PC-9 (cell line): ENCODE measurements around the gene RPL29. TPM values are rescaled to one million over a fixed set of nuclear protein-coding genes. Genes with fewer than 3 reads are reported as not detected.

Source experiments
- BruUV-seq: library from RNA; stranded (reverse); fragments of 400-500 nt; replicated peaks from 2 replicates; lab custom pipeline; 2021; lab: Mats Ljungman, UMichigan
- CTCF ChIA-PET: fragments of 300-600 bp; sonication (Branson Sonifier 250); formaldehyde crosslinking; loops from one replicate; lab custom pipeline; 2022; ENCODE audit warnings: antibody characterized with exemption; lab: Charles Lee
- POLR2A ChIA-PET: fragments of 300-600 bp; sonication (Branson Sonifier 250); formaldehyde crosslinking; loops from one replicate; lab custom pipeline; 2022; ENCODE audit warnings: antibody characterized with exemption; ENCODE audit not compliant: unreplicated experiment; lab: Charles Lee
- DNase-seq, 2 experiments: peaks; one replicate each; pipeline versions ENCODE4 v3.0.0 to v3.0.0-alpha.2; 2015 to 2022; ENCODE audit warnings: mixed read lengths in 1 of 2
- H2AFZ ChIP-seq: fragments of 200-600 bp; sonication (generic); 2 replicates; pipeline ENCODE4 v1.8.1; 2017; ENCODE audit warnings: antibody characterized with exemption
- H3F3A ChIP-seq: fragments of 200-600 bp; sonication (generic); 2 replicates; pipeline ENCODE4 v1.8.1; 2017; ENCODE audit warnings: antibody characterized with exemption, mild to moderate bottlenecking, low read depth; ENCODE audit not compliant: insufficient read depth
- H3K27ac ChIP-seq: fragments of 200-600 bp; sonication (generic); 2 replicates; pipeline ENCODE4 v1.6.1; 2016; ENCODE audit warnings: mixed run types
- H3K27me3 ChIP-seq: fragments of 200-600 bp; sonication (generic); 2 replicates; pipeline ENCODE4 v1.6.1; 2016; ENCODE audit warnings: low read depth, mixed run types; ENCODE audit not compliant: insufficient read depth
- H3K36me3 ChIP-seq: fragments of 200-600 bp; sonication (generic); 2 replicates; pipeline ENCODE4 v1.6.1; 2016; ENCODE audit warnings: low read depth, mixed run types
- H3K4me1 ChIP-seq: fragments of 200-600 bp; sonication (generic); replicated peaks from 2 replicates; pipeline ENCODE4 v1.6.1; 2016; ENCODE audit warnings: mixed run types; ENCODE audit not compliant: insufficient read depth
- H3K4me2 ChIP-seq: fragments of 200-600 bp; sonication (generic); 2 replicates; pipeline ENCODE4 v1.6.1; 2017; ENCODE audit warnings: mixed run types
- H3K4me3 ChIP-seq: fragments of 200-600 bp; sonication (generic); 2 replicates; pipeline ENCODE4 v1.6.1; 2016; ENCODE audit warnings: mixed run types
- H3K79me2 ChIP-seq: fragments of 200-600 bp; sonication (generic); 2 replicates; pipeline ENCODE4 v1.6.1; 2017; ENCODE audit warnings: low read depth, mixed run types
- H3K9me2 ChIP-seq: fragments of 200-600 bp; sonication (generic); 2 replicates; pipeline ENCODE4 v1.8.1; 2017; ENCODE audit warnings: mild to moderate bottlenecking; ENCODE audit not compliant: insufficient read depth
- H3K9me3 ChIP-seq: fragments of 200-600 bp; sonication (generic); 2 replicates; pipeline ENCODE4 v1.8.1; 2016; ENCODE audit warnings: low read depth; ENCODE audit not compliant: insufficient read depth
- H4K20me1 ChIP-seq: fragments of 200-600 bp; sonication (generic); 2 replicates; pipeline ENCODE4 v1.8.1; 2017; ENCODE audit not compliant: insufficient read depth
- EZH2 ChIP-seq: fragments of 200-600 bp; sonication (generic); IDR thresholded peaks from 2 replicates; pipeline ENCODE4 v1.8.0; 2017; ENCODE audit warnings: antibody characterized with exemption, low read depth
- intact Hi-C: fragments of 100-400 bp; cut with micrococcal nuclease; formaldehyde crosslinking; loops from one replicate; pipeline ENCODE4 v1.10.0; 2022; ENCODE audit not compliant: unreplicated experiment
- total RNA-seq: library from RNA; stranded (reverse); gene quantifications from 2 replicates; pipeline ENCODE4 v1.2.3, GENCODE V29; 2021
- TF ChIP-seq, protein P1 (sequence below): fragments of 200-600 bp; sonication (generic); conservative IDR thresholded peaks from 2 replicates; pipeline ENCODE4 v1.6.1; 2017; ENCODE audit warnings: mixed run types, antibody characterized with exemption, mild to moderate bottlenecking, moderate library complexity

RPL29 gene
- total RNA-seq, 1 experiment from 2014 or later: 1,278 TPM

DNA sequence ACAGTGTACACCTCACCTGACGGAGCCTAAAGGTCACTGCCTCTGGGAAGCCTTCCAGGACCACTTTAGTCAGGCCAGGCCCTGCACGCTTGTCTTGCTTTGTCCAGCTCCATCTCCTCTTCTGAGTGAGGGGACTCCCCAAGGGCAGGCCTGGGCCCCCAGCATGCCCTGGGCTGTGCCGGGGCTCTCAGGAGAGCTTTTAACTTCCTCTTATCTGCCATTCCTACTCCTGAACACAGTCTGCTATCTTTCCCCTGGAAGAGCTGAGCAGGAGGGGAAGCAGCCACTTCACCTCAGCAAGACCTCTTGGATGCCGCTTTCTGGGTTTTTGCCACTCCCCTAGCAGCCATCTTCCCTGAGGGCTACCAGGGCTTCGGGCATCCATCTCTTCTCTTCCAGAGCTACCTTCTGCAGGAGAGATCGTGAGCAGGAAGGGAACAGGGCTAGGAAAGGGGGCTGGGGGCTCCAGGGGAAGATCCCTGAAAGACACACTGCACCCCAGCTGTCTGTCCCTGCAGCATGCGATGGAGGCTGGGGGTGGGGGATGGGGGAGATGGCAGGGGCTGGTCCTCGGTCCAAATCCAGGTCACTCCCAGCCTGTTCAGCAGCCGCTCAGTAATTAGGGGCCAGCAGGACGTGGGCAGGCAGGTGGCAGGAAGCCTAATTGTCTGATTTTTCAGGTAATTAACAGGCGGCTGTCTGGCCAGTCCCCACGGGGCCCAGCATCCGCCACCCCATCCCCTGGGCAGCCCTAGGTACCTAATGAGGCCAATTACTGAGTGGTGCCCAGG, 19.9 kb upstream of the RPL29 start:
- intact Hi-C loops: no loop called here
- no TSS peak for BruUV-seq

GRCh38 chr3:52014613-52015012, 18.9 kb upstream of the RPL29 start:
- Histone ChIP-seq H3K4me2 (no peak overlapping the region), H3K4me3 (no peak overlapping the region)
- CTCF ChIA-PET: no interaction called here

More for the DNA sequence above, 19.9 kb upstream of the RPL29 start:
- no peaks in the 10 kb centered on the region for H3K36me3 ChIP-seq
- H3K27ac ChIP-seq: no peak overlapping the region
- no peaks in the 10 kb centered on the region for H3K9me3 ChIP-seq
- H3K9me2 ChIP-seq: no peaks in the 10 kb centered on the region
- TF ChIP-seq, protein P1, sequence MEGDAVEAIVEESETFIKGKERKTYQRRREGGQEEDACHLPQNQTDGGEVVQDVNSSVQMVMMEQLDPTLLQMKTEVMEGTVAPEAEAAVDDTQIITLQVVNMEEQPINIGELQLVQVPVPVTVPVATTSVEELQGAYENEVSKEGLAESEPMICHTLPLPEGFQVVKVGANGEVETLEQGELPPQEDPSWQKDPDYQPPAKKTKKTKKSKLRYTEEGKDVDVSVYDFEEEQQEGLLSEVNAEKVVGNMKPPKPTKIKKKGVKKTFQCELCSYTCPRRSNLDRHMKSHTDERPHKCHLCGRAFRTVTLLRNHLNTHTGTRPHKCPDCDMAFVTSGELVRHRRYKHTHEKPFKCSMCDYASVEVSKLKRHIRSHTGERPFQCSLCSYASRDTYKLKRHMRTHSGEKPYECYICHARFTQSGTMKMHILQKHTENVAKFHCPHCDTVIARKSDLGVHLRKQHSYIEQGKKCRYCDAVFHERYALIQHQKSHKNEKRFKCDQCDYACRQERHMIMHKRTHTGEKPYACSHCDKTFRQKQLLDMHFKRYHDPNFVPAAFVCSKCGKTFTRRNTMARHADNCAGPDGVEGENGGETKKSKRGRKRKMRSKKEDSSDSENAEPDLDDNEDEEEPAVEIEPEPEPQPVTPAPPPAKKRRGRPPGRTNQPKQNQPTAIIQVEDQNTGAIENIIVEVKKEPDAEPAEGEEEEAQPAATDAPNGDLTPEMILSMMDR: no peak
- TF ChIP-seq EZH2: no peak
- DNase-seq: no peak
- no peaks in the 10 kb centered on the region for H3F3A ChIP-seq
- H3K4me1 ChIP-seq: no peaks in the 10 kb centered on the region
- no peak overlapping the region for H3K4me2 ChIP-seq
- no peaks in the 10 kb centered on the region for H3K27me3 ChIP-seq
- no peak overlapping the region for H2AFZ ChIP-seq
- H4K20me1 ChIP-seq: no peaks in the 10 kb centered on the region
- no peaks in the 10 kb centered on the region for H3K79me2 ChIP-seq
- POLR2A ChIA-PET: no interaction called here
- CTCF ChIA-PET: interaction anchor here (0.6 kb wide), 1 partner anchor 11 kb away, joined by 11 read pairs; no protein-coding TSS in a partner anchor
- H3K4me3 ChIP-seq: no peak overlapping the region

GRCh38 chr3:52013802-52014598, 18.3 kb upstream of the RPL29 start:
- Histone ChIP-seq H3K9me3 (no peaks in the 10 kb centered on the region), H2AFZ (no peak overlapping the region), H3K27me3 (no peaks in the 10 kb centered on the region), H3K9me2 (no peaks in the 10 kb centered on the region), H3K79me2 (no peaks in the 10 kb centered on the region), H3K4me3 (no peak overlapping the region), H3K36me3 (no peaks in the 10 kb centered on the region), H4K20me1 (no peaks in the 10 kb centered on the region), H3K4me2 (no peak overlapping the region), H3K27ac (no peak overlapping the region), H3F3A (no peaks in the 10 kb centered on the region), H3K4me1 (no peaks in the 10 kb centered on the region)
- CTCF ChIA-PET: interaction anchor here (0.5 to 0.6 kb wide), 2 partner anchors 10 to 36 kb away, joined by 3 read pairs; no protein-coding TSS in a partner anchor
- no TSS peak for BruUV-seq
- POLR2A ChIA-PET: interaction anchor here (0.5 to 0.6 kb wide), 3 partner anchors 16 to 43 kb away, joined by 3 to 6 read pairs (median 3); no protein-coding TSS in a partner anchor
- DNase-seq: no peak
- no peak for TF ChIP-seq EZH2
- TF ChIP-seq, protein P1: no peak
- intact Hi-C loops: no loop called here

More at GRCh38 chr3:52014613-52015012, 18.9 kb upstream of the RPL29 start:
- Histone ChIP-seq H3K9me2 (no peaks in the 10 kb centered on the region), H3K36me3 (no peaks in the 10 kb centered on the region), H2AFZ (no peak overlapping the region), H3K27ac (no peak overlapping the region), H4K20me1 (no peaks in the 10 kb centered on the region), H3K4me1 (no peaks in the 10 kb centered on the region), H3K79me2 (no peaks in the 10 kb centered on the region), H3F3A (no peaks in the 10 kb centered on the region), H3K9me3 (no peaks in the 10 kb centered on the region), H3K27me3 (no peaks in the 10 kb centered on the region)
- no peak for DNase-seq
- POLR2A ChIA-PET: interaction anchor here (0.5 kb wide), 1 partner anchor 17 kb away, joined by 3 read pairs; no protein-coding TSS in a partner anchor
- TF ChIP-seq EZH2: no peak
- TF ChIP-seq, protein P1: 0 out of 2 replicates have a peak, but pooled peaks have one; percentile 38
- intact Hi-C loops: no loop called here
- BruUV-seq: no TSS peak
